IMR-90 (cell line): ENCODE results near the gene NELL1. TPM values are rescaled to one million over a fixed set of nuclear protein-coding genes. Genes with fewer than 3 reads are reported as not detected.

ENCODE experiments used
- ATAC-seq: fragments of 200-7000 bp; cut with Tn5 transposase; 2 replicates; pipeline ENCODE4 v1.9.1; 2020; ENCODE audit warnings: low read depth, mild to moderate bottlenecking, moderate library complexity
- BruUV-seq: library from RNA; stranded (reverse); fragments of 400-500 nt; replicated peaks from 2 replicates; lab custom pipeline; 2021; lab: Mats Ljungman, UMichigan
- CTCF ChIA-PET: fragments of 300-600 bp; formaldehyde crosslinking; extraction: SDS; loops from one replicate; lab custom pipeline; 2021; ENCODE audit warnings: antibody characterized with exemption; lab: Yijun Ruan, JAX
- POLR2A ChIA-PET: fragments of 300-600 bp; sonication (Branson Sonifier 250); formaldehyde crosslinking; loops from one replicate; lab custom pipeline; 2022; ENCODE audit warnings: antibody characterized with exemption; ENCODE audit not compliant: unreplicated experiment; lab: Charles Lee
- DNase-seq: peaks from one replicate; pipeline ENCODE4 v3.0.0; 2013
- H2AFZ ChIP-seq: replicated peaks from 2 replicates; pipeline ENCODE3; 2013; ENCODE audit warnings: low read length, mild to moderate bottlenecking; ENCODE audit not compliant: poor library complexity
- H2AK5ac ChIP-seq: 2 replicates; pipeline ENCODE4 v1.6.1; 2013; ENCODE audit warnings: low read depth, low read length, inconsistent platforms
- H2AK9ac ChIP-seq: replicated peaks from 2 replicates; pipeline ENCODE3; 2013; ENCODE audit warnings: mild to moderate bottlenecking, low read depth, low read length, moderate library complexity; ENCODE audit not compliant: poor library complexity
- H2BK120ac ChIP-seq: 2 replicates; pipeline ENCODE4 v1.6.1; 2013; ENCODE audit warnings: low read depth, low read length, inconsistent platforms
- H2BK15ac ChIP-seq: 3 replicates; pipeline ENCODE4 v1.6.1; 2013; ENCODE audit warnings: low read depth, low read length, inconsistent platforms
- H2BK20ac ChIP-seq: 2 replicates; pipeline ENCODE4 v1.6.1; 2013; ENCODE audit warnings: low read depth, mild to moderate bottlenecking, inconsistent platforms, low read length, moderate library complexity
- H2BK5ac ChIP-seq: 2 replicates; pipeline ENCODE4 v1.6.1; 2013; ENCODE audit warnings: mild to moderate bottlenecking, low read depth, low read length, inconsistent platforms; ENCODE audit not compliant: poor library complexity, severe bottlenecking
- H3K14ac ChIP-seq: replicated peaks from 2 replicates; pipeline ENCODE4 v1.6.1; 2013; ENCODE audit warnings: low read depth, low read length, inconsistent platforms
- H3K18ac ChIP-seq: 2 replicates; pipeline ENCODE4 v1.6.1; 2013; ENCODE audit warnings: low read depth, low read length, control low read depth
- H3K23ac ChIP-seq: 2 replicates; pipeline ENCODE4 v1.6.1; 2013; ENCODE audit warnings: low read depth, low read length, inconsistent platforms
- H3K27ac ChIP-seq: 2 replicates; pipeline ENCODE4 v1.5.1; 2013; ENCODE audit warnings: mild to moderate bottlenecking, control low read depth, low read length; ENCODE audit not compliant: insufficient read depth
- H3K27me3 ChIP-seq: 2 replicates; pipeline ENCODE4 v1.6.1; 2013; ENCODE audit warnings: low read length; ENCODE audit not compliant: control insufficient read depth, insufficient read depth
- H3K36me3 ChIP-seq: 2 replicates; pipeline ENCODE4 v1.6.1; 2013; ENCODE audit warnings: low read length, mixed read lengths; ENCODE audit not compliant: control insufficient read depth, insufficient read depth
- H3K4ac ChIP-seq: 2 replicates; pipeline ENCODE4 v1.6.1; 2013; ENCODE audit warnings: low read depth, low read length, inconsistent platforms
- H3K4me1 ChIP-seq: 2 replicates; pipeline ENCODE4 v1.6.1; 2013; ENCODE audit warnings: low read length, mixed read lengths; ENCODE audit not compliant: control insufficient read depth, insufficient read depth
- H3K4me2 ChIP-seq: 2 replicates; pipeline ENCODE4 v1.6.1; 2013; ENCODE audit warnings: low read depth, mild to moderate bottlenecking, control low read depth, low read length, moderate library complexity
- H3K4me3 ChIP-seq: 2 replicates; pipeline ENCODE4 v1.5.1; 2013; ENCODE audit warnings: low read depth, mild to moderate bottlenecking, control low read depth, low read length, moderate library complexity; ENCODE audit not compliant: insufficient read depth
- H3K56ac ChIP-seq: 2 replicates; pipeline ENCODE4 v1.6.1; 2013; ENCODE audit warnings: low read length, inconsistent platforms; ENCODE audit not compliant: insufficient read depth; ENCODE audit errors: extremely low read depth
- H3K79me1 ChIP-seq, 2 experiments: 2 replicates each; pipeline ENCODE4 v1.6.1; 2013; ENCODE audit warnings: low read length in 2 of 2, inconsistent platforms in 1 of 2, low read depth in 1 of 2
- H3K9ac ChIP-seq: 2 replicates; pipeline ENCODE4 v1.6.1; 2013; ENCODE audit warnings: low read depth, low read length, control low read depth
- H3K9me1 ChIP-seq: 2 replicates; pipeline ENCODE4 v1.6.1; 2013; ENCODE audit warnings: low read length, inconsistent platforms; ENCODE audit not compliant: insufficient read depth
- H3K9me3 ChIP-seq: 2 replicates; pipeline ENCODE4 v1.6.1; 2013; ENCODE audit warnings: low read length; ENCODE audit not compliant: control insufficient read depth, insufficient read depth
- H4K20me1 ChIP-seq: 2 replicates; pipeline ENCODE4 v1.6.1; 2013; ENCODE audit warnings: low read length, inconsistent platforms; ENCODE audit not compliant: insufficient read depth
- H4K5ac ChIP-seq: 2 replicates; pipeline ENCODE4 v1.6.1; 2013; ENCODE audit warnings: mild to moderate bottlenecking, low read depth, low read length, control low read depth
- H4K8ac ChIP-seq, 2 experiments: 2 replicates each; pipeline ENCODE4 v1.6.1; 2013; ENCODE audit warnings: low read depth in 2 of 2, low read length in 2 of 2, control low read depth in 1 of 2, inconsistent platforms in 1 of 2
- H4K91ac ChIP-seq: 2 replicates; pipeline ENCODE4 v1.6.1; 2013; ENCODE audit warnings: low read depth, low read length, inconsistent platforms; ENCODE audit not compliant: insufficient read depth
- BHLHE40 ChIP-seq: fragments of 150-350 bp; IDR thresholded peaks from 2 replicates; pipeline ENCODE4 v1.6.1; 2016; ENCODE audit warnings: mild to moderate bottlenecking, low read depth, low read length
- CEBPB ChIP-seq: IDR thresholded peaks from 2 replicates; pipeline ENCODE4 v1.6.1; 2012; ENCODE audit warnings: low read depth, low read length, improper control_type of control experiment
- ELK1 ChIP-seq: fragments of 150-350 bp; IDR thresholded peaks from 2 replicates; pipeline ENCODE4 v1.6.1; 2016; ENCODE audit warnings: low read depth, mild to moderate bottlenecking, low read length, moderate library complexity, borderline replicate concordance
- FOS ChIP-seq: fragments of 150-350 bp; IDR thresholded peaks from 2 replicates; pipeline ENCODE4 v1.6.1; 2016; ENCODE audit warnings: low read depth, low read length
- MAFK ChIP-seq: IDR thresholded peaks from 2 replicates; pipeline ENCODE4 v1.6.1; 2012; ENCODE audit warnings: low read depth, low read length, improper control_type of control experiment
- MAZ ChIP-seq: IDR thresholded peaks from 2 replicates; pipeline ENCODE4 v1.6.1; 2012; ENCODE audit warnings: low read depth, mild to moderate bottlenecking, low read length, improper control_type of control experiment, moderate library complexity, borderline replicate concordance
- MXI1 ChIP-seq: IDR thresholded peaks from 2 replicates; pipeline ENCODE4 v1.6.1; 2012; ENCODE audit warnings: low read depth, mild to moderate bottlenecking, low read length, moderate library complexity, borderline replicate concordance
- NFE2L2 ChIP-seq: fragments of 150-350 bp; IDR thresholded peaks from 2 replicates; pipeline ENCODE4 v1.6.1; 2016; ENCODE audit warnings: low read depth, mild to moderate bottlenecking, low read length
- POLR2A ChIP-seq: IDR thresholded peaks from 2 replicates; pipeline ENCODE4 v1.6.1; 2012; ENCODE audit warnings: mild to moderate bottlenecking, low read depth, low read length
- RCOR1 ChIP-seq: IDR thresholded peaks from 2 replicates; pipeline ENCODE4 v1.6.1; 2012; ENCODE audit warnings: mild to moderate bottlenecking, low read length, improper control_type of control experiment; ENCODE audit not compliant: insufficient replicate concordance
- SMC3 ChIP-seq: fragments of 150-350 bp; IDR thresholded peaks from 2 replicates; pipeline ENCODE4 v1.6.1; 2016; ENCODE audit warnings: low read depth, mild to moderate bottlenecking, antibody characterized with exemption, low read length, moderate library complexity
- USF2 ChIP-seq: fragments of 150-350 bp; IDR thresholded peaks from 2 replicates; pipeline ENCODE4 v1.6.1; 2017; ENCODE audit warnings: mild to moderate bottlenecking, antibody characterized with exemption, low read length, low read depth
- WGBS, 2 experiments: methylation state at CpG; one replicate each; pipeline versions ENCODE4 v1.1.5 to v1.1.7; 2013; ENCODE audit warnings: missing lambda C conversion rate in 2 of 2; ENCODE audit not compliant: insufficient read length in 1 of 2; ENCODE audit errors: extremely low coverage in 2 of 2; 5-methylcytosine and 5-hydroxymethylcytosine counted together
- dilution Hi-C: fragments of 300-500 bp; cut with HindIII; formaldehyde crosslinking; loops from one replicate; pipeline ENCODE4 v1.14.3; 2018; ENCODE audit warnings: low sequenced_read_pairs; ENCODE audit not compliant: unreplicated experiment
- in situ Hi-C: fragments of 300-500 bp; cut with MboI; formaldehyde crosslinking; loops from 3 replicates; pipeline ENCODE4 v1.14.3; 2019; ENCODE audit warnings: low sequenced_read_pairs, inconsistent platforms, mixed read lengths
- intact Hi-C: fragments of 100-400 bp; cut with micrococcal nuclease; formaldehyde crosslinking; loops from 2 replicates; pipeline ENCODE4 v1.10.0; 2022
- polyA plus RNA-seq, 3 experiments: library from polyadenylated mRNA; depleted of rRNA; stranded (reverse); fragments of >200 nt; gene quantifications; 2 replicates each; pipeline ENCODE4 v1.2.3, GENCODE V29; 2012; ENCODE audit warnings: low replicate concordance in 1 of 3
- total RNA-seq: library from RNA; depleted of rRNA; stranded (reverse); fragments of >200 nt; gene quantifications from 2 replicates; pipeline ENCODE4 v1.2.3, GENCODE V29; 2012

The NELL1 gene
- total and polyA plus RNA-seq, 2 of the 4 experiments (the other 2 are of a cell fraction): not detected

GRCh38 chr11:21567645-21568290 lies 898.4 kb downstream of the NELL1 start:
- no TSS peak for BruUV-seq
- no peak overlapping the region for H2BK120ac ChIP-seq
- H2BK20ac ChIP-seq: no peak overlapping the region
- H2AK9ac ChIP-seq: no peak overlapping the region
- no peaks in the 10 kb centered on the region for H3K79me1 ChIP-seq
- H3K36me3 ChIP-seq: no peaks in the 10 kb centered on the region
- DNase-seq (no peak), ATAC-seq (no peak)
- no peak overlapping the region for H2BK5ac ChIP-seq
- no peak overlapping the region for H3K4me3 ChIP-seq
- no peak overlapping the region for H4K91ac ChIP-seq
- dilution Hi-C loops: no loop called here
- H2BK15ac ChIP-seq: no peak overlapping the region
- intact Hi-C loops: no loop called here
- H2AK5ac ChIP-seq: no peak overlapping the region
- TF ChIP-seq RCOR1 (no peak), USF2 (no peak), MAFK (no peak), POLR2A (no peak), CEBPB (no peak), NFE2L2 (no peak), ELK1 (no peak), FOS (no peak), MAZ (no peak), BHLHE40 (no peak), MXI1 (no peak), SMC3 (no peak)
- H3K9ac ChIP-seq: no peak overlapping the region
- H3K9me3 ChIP-seq: peaks cover 3% of the 10 kb centered on the region; the same call in 1 of the 2 replicates
- in situ Hi-C loops: no loop called here
- ChIA-PET POLR2A (no interaction called here), CTCF (interaction anchor here (0.7 kb wide), 1 partner anchor 813 kb away, joined by 3 read pairs; no protein-coding TSS in a partner anchor)
- H4K5ac ChIP-seq: no peak overlapping the region
- H2AFZ ChIP-seq: no peak overlapping the region
- H3K4me2 ChIP-seq: no peak overlapping the region
- H3K23ac ChIP-seq: no peak overlapping the region
- H3K27ac ChIP-seq: no peak overlapping the region
- H3K14ac ChIP-seq: no peak overlapping the region
- no peaks in the 10 kb centered on the region for H3K4me1 ChIP-seq
- no peak overlapping the region for H3K56ac ChIP-seq
- H3K4ac ChIP-seq: no peak overlapping the region
- no peak overlapping the region for H3K18ac ChIP-seq
- WGBS, 2 experiments: no CpG with 5 or more reads among the region's 3 CpGs
- no peak overlapping the region for H4K8ac ChIP-seq
- no peaks in the 10 kb centered on the region for H4K20me1 ChIP-seq
- no peaks in the 10 kb centered on the region for H3K9me1 ChIP-seq
- H3K27me3 ChIP-seq: no peaks in the 10 kb centered on the region
